Measurements from ENCODE around the gene CSNK2A1.

GRCh38 chr20:437787-438486 lies 105.7 kb downstream of the CSNK2A1 start:
- TF ChIP-seq, protein P1, sequence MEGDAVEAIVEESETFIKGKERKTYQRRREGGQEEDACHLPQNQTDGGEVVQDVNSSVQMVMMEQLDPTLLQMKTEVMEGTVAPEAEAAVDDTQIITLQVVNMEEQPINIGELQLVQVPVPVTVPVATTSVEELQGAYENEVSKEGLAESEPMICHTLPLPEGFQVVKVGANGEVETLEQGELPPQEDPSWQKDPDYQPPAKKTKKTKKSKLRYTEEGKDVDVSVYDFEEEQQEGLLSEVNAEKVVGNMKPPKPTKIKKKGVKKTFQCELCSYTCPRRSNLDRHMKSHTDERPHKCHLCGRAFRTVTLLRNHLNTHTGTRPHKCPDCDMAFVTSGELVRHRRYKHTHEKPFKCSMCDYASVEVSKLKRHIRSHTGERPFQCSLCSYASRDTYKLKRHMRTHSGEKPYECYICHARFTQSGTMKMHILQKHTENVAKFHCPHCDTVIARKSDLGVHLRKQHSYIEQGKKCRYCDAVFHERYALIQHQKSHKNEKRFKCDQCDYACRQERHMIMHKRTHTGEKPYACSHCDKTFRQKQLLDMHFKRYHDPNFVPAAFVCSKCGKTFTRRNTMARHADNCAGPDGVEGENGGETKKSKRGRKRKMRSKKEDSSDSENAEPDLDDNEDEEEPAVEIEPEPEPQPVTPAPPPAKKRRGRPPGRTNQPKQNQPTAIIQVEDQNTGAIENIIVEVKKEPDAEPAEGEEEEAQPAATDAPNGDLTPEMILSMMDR (IDR thresholded peaks at IDR 0.05): no peak
- no peak for TF ChIP-seq POLR2A (IDR thresholded peaks at IDR 0.05)
